Kidney epithelial cell (primary cell): ENCODE data around the gene NRIP1. TPM values are rescaled to one million over a fixed set of nuclear protein-coding genes. Genes with fewer than 3 reads are reported as not detected.
"Not testable (repeated sequence)": the region's sequence is repeated elsewhere in the genome, so short reads cannot be mapped to it uniquely, and the experiment has no call there.

Source experiments
- DNase-seq: peaks from one replicate; pipeline ENCODE4 v3.0.0-alpha.2; 2010; ENCODE audit warnings: low read depth
- H3K27me3 ChIP-seq: 2 replicates; pipeline ENCODE4 v1.6.0; 2011; ENCODE audit warnings: low read length; ENCODE audit not compliant: control insufficient read depth, insufficient read depth
- H3K36me3 ChIP-seq: 2 replicates; pipeline ENCODE4 v1.5.1; 2011; ENCODE audit warnings: low read length; ENCODE audit not compliant: control insufficient read depth, insufficient read depth
- H3K4me3 ChIP-seq: 2 replicates; pipeline ENCODE4 v1.5.1; 2011; ENCODE audit warnings: low read depth, mild to moderate bottlenecking, control low read depth, low read length
- total RNA-seq: library from RNA; depleted of rRNA; stranded (reverse); fragments of >200 nt; gene quantifications from 2 replicates; pipeline ENCODE4 v1.2.3, GENCODE V29; 2015
- TF ChIP-seq, protein P1 (sequence below): IDR thresholded peaks from 2 replicates; pipeline ENCODE4 v1.5.1; 2011; ENCODE audit warnings: mild to moderate bottlenecking, moderate library complexity, low read length, control low read depth, inconsistent platforms; ENCODE audit not compliant: insufficient read depth, poor library complexity, severe bottlenecking

The NRIP1 gene
- total RNA-seq, 1 donor from 2014 or later: 52.6 TPM

GRCh38 chr21:15034126-15034853, 30.5 kb downstream of the NRIP1 start:
- Histone ChIP-seq H3K36me3 (peaks cover 1% of the 10 kb centered on the region), H3K4me3 (no peak overlapping the region), H3K27me3 (no peaks in the 10 kb centered on the region)
- TF ChIP-seq, protein P1, sequence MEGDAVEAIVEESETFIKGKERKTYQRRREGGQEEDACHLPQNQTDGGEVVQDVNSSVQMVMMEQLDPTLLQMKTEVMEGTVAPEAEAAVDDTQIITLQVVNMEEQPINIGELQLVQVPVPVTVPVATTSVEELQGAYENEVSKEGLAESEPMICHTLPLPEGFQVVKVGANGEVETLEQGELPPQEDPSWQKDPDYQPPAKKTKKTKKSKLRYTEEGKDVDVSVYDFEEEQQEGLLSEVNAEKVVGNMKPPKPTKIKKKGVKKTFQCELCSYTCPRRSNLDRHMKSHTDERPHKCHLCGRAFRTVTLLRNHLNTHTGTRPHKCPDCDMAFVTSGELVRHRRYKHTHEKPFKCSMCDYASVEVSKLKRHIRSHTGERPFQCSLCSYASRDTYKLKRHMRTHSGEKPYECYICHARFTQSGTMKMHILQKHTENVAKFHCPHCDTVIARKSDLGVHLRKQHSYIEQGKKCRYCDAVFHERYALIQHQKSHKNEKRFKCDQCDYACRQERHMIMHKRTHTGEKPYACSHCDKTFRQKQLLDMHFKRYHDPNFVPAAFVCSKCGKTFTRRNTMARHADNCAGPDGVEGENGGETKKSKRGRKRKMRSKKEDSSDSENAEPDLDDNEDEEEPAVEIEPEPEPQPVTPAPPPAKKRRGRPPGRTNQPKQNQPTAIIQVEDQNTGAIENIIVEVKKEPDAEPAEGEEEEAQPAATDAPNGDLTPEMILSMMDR: no peak
- no peak for DNase-seq

DNA sequence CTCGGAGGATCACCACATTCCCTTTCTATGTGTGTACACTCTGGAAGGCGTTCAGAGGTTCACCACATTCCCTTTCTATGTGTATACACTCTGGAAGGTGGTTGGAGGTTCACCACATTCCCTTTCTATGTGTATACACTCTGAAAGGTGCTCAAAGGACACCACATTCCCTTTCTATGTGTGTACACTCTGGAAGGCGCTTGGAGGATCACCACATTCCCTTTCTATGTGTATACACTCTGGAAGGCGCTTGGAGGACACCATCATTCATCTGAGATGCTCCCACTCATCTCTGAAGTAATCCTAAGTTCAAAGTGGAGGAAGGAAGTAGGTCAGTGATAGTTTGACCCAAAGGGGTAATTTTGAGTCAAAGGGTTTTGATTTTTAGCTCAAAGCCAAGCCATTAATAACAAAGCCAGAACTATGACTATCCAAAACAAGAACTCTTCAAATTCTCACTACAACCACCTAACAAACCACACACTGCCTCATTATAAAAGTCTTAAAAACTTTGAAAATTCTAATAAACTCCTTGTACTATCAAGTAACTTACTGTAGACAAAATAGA, 32.9 kb downstream of the NRIP1 start:
- Histone ChIP-seq H3K27me3 (no peaks in the 10 kb centered on the region), H3K4me3 (no peak overlapping the region), H3K36me3 (peaks cover 1% of the 10 kb centered on the region)
- TF ChIP-seq, protein P1: no peak
- DNase-seq: no peak

- H3K27me3 ChIP-seq, H3K36me3 ChIP-seq, DNase-seq: not testable (repeated sequence)
Measured at GRCh38 chr21:15031362-15031761, 33.4 kb downstream of the NRIP1 start.

GRCh38 chr21:15030861-15031260, 33.9 kb downstream of the NRIP1 start:
- not testable (repeated sequence) for H3K36me3 ChIP-seq, H3K27me3 ChIP-seq, H3K4me3 ChIP-seq, DNase-seq

More at GRCh38 chr21:15031362-15031761, 33.4 kb downstream of the NRIP1 start:
- not testable (repeated sequence) for H3K4me3 ChIP-seq

DNA sequence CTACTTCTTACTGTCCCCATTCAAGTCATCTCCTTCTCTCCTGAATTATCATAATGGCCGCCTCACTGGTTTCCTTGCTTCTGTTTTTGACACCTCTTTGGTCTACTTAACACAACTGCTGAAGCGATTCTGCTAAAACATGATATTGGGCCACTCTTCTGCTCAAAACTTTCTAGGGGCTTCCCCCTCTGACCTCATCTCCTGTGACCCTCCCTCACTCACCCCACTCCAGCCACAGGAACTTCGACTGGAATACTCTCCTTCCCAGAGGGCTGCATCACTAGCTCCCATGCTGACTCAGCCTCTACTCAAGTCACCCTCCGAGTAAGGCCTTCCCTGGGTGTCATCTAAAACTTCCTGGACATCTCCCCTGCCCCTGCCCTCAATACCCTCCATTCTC, 35.7 kb downstream of the NRIP1 start:
- peak; percentile 21 for DNase-seq
- H3K27me3 ChIP-seq: no peaks in the 10 kb centered on the region
- TF ChIP-seq, protein P1: no peak

DNA sequence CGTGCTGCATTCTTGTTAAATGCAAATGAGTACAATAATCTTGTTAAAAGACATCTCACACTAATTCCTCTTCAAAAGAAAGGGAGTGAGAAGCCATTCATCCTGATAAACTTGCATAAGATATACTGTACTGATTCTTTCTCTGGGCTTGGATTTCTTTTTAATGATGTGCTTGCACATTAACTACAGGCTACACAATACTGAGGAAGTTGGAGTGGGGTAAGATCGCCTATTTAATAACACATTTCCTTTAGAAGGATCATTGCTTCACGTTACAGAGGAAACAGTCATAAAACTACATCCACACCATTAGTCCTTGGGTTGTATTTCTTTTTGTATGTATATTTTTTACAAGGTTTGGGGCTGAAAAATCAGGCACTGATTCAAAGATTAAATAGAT, 36.6 kb downstream of the NRIP1 start:
- DNase-seq: no peak
- Histone ChIP-seq H3K36me3 (peaks cover 1% of the 10 kb centered on the region), H3K4me3 (no peak overlapping the region), H3K27me3 (no peaks in the 10 kb centered on the region)
- TF ChIP-seq, protein P1: no peak

More for the DNA sequence above, 35.7 kb downstream of the NRIP1 start:
- Histone ChIP-seq H3K4me3 (no peak overlapping the region), H3K36me3 (peaks cover 1% of the 10 kb centered on the region)

DNA sequence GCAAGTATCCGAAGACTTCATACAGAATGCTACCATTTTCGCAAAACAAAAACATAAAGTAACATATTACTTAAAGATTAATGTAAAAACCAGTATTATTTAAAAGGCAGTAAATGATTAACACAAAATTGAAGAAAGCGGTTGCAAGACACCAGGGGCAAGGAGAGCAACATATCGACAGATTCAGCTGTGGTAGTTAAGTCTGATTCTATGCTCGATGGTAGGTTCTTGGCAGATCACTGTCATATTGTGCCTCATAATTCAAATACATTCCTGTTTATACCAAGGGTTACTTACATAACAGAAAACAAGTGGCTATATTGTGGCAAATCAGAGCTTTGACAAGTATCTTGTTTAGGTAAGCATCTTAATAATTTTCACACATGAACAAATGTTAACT, 37.7 kb downstream of the NRIP1 start:
- Histone ChIP-seq H3K27me3 (no peaks in the 10 kb centered on the region), H3K36me3 (peaks cover under 1% of the 10 kb centered on the region), H3K4me3 (no peak overlapping the region)
- no peak for DNase-seq
- TF ChIP-seq, protein P1: no peak
